Brain microvascular endothelial cell (primary cell): ENCODE data around the gene EN2.

ENCODE experiments used
- DNase-seq: peaks from one replicate; pipeline ENCODE4 v3.0.0-alpha.2; 2020
- H3K27ac ChIP-seq: fragments of 250-450 bp; sonication (Bioruptor Pico); 2 replicates; pipeline ENCODE4 v1.5.1; 2020; ENCODE audit warnings: mild to moderate bottlenecking, moderate library complexity
- H3K27me3 ChIP-seq: fragments of 250-450 bp; sonication (Bioruptor Pico); replicated peaks from 2 replicates; pipeline ENCODE4 v1.5.1; 2020; ENCODE audit warnings: mild to moderate bottlenecking
- H3K36me3 ChIP-seq: fragments of 250-450 bp; sonication (Bioruptor Pico); replicated peaks from 2 replicates; pipeline ENCODE4 v1.5.1; 2020; ENCODE audit warnings: mild to moderate bottlenecking
- H3K4me3 ChIP-seq: 2 replicates; pipeline ENCODE4 v1.5.1; 2011; ENCODE audit warnings: low read depth, mild to moderate bottlenecking, control low read depth, low read length, moderate library complexity
- CTCF ChIP-seq: IDR thresholded peaks from 2 replicates; pipeline ENCODE4 v1.5.1; 2011; ENCODE audit warnings: low read depth, mild to moderate bottlenecking, moderate library complexity, low read length, control low read depth, inconsistent platforms; ENCODE audit errors: missing control alignments
- in situ Hi-C: cut with HindIII; loops from 2 replicates; pipeline ENCODE4 v1.10.0; 2017; ENCODE audit warnings: low sequenced_read_pairs, low pct_ligation_motif_present

The EN2 gene

GRCh38 chr7:155464183-155464582, 6.3 kb downstream of the EN2 start:
- Histone ChIP-seq H3K36me3 (no peaks in the 10 kb centered on the region), H3K27ac (no peak overlapping the region), H3K27me3 (peaks cover 96% of the 10 kb centered on the region), H3K4me3 (no peak overlapping the region)
- in situ Hi-C loops: no loop called here
- TF ChIP-seq CTCF: no peak
- no peak for DNase-seq

- Histone ChIP-seq H3K27ac (no peak overlapping the region), H3K27me3 (peaks cover 96% of the 10 kb centered on the region)
- in situ Hi-C loops: no loop called here
These were observed 7.2 kb downstream of the EN2 start for GRCh38 chr7:155464948-155465739.

GRCh38 chr7:155465761-155466141, 7.8 kb downstream of the EN2 start:
- DNase-seq: no peak
- in situ Hi-C loops: no loop called here
- no peak overlapping the region for H3K4me3 ChIP-seq
- no peak overlapping the region for H3K27ac ChIP-seq
- no peaks in the 10 kb centered on the region for H3K36me3 ChIP-seq
- no peak for TF ChIP-seq CTCF
- H3K27me3 ChIP-seq: peaks cover 96% of the 10 kb centered on the region

More at GRCh38 chr7:155464948-155465739, 7.2 kb downstream of the EN2 start:
- no peak for TF ChIP-seq CTCF
- no peak overlapping the region for H3K4me3 ChIP-seq
- no peaks in the 10 kb centered on the region for H3K36me3 ChIP-seq
- DNase-seq: no peak

- Histone ChIP-seq H3K4me3 (no peak overlapping the region), H3K36me3 (no peaks in the 10 kb centered on the region), H3K27me3 (peaks cover 95% of the 10 kb centered on the region), H3K27ac (no peak overlapping the region)
- TF ChIP-seq CTCF: no peak
- in situ Hi-C loops: no loop called here
- DNase-seq: no peak
These were observed 8.3 kb downstream of the EN2 start for GRCh38 chr7:155466142-155466813.

GRCh38 chr7:155466814-155467733, 9.1 kb downstream of the EN2 start:
- Histone ChIP-seq H3K4me3 (no peak overlapping the region), H3K27ac (no peak overlapping the region), H3K27me3 (peaks cover 96% of the 10 kb centered on the region), H3K36me3 (no peaks in the 10 kb centered on the region)
- in situ Hi-C loops: no loop called here
- no peak for TF ChIP-seq CTCF
- no peak for DNase-seq
